Left cardiac atrium (tissue), 4 donors: ENCODE data around the gene RMDN3. TPM values are rescaled to one million over a fixed set of nuclear protein-coding genes. Genes with fewer than 3 reads are reported as not detected.

Experiments used
- ATAC-seq, 2 donors: fragments of 200-7000 bp; cut with Tn5 transposase; one replicate each; pipeline ENCODE4 v1.9.1; 2020; ENCODE audit warnings: mild to moderate bottlenecking in 2 of 2, moderate library complexity in 2 of 2
- DNase-seq: peaks from one replicate; pipeline ENCODE4 v3.0.0-alpha.2; 2020
- intact Hi-C, 2 donors: fragments of 100-400 bp; cut with DNase I; formaldehyde crosslinking; loops; one replicate each; pipeline versions ENCODE4 v1.14.1 to v1.15.1; 2022 to 2023
- total RNA-seq, 2 donors: library from RNA; stranded (reverse); fragmentation: NEBNext Ultra II Directional; extraction: Animal tissue kit (Norgen Biotek cat#: 25700); gene quantifications; one replicate each; pipeline ENCODE4 v1.2.1, GENCODE V29; 2021
- donor health status: DM: no; HTN: yes; CAD: no.
- donor health status: DM: no; HTN: yes; CAD: no; lungs with severe emphysema.
- donor health status: DM: yes; HTN: yes; CAD: no.
- donor health status: Dilated cardiomyopathy.

Gene RMDN3
- total RNA-seq, 2 donors from 2014 or later = 20.7 to 23.8 TPM

DNA sequence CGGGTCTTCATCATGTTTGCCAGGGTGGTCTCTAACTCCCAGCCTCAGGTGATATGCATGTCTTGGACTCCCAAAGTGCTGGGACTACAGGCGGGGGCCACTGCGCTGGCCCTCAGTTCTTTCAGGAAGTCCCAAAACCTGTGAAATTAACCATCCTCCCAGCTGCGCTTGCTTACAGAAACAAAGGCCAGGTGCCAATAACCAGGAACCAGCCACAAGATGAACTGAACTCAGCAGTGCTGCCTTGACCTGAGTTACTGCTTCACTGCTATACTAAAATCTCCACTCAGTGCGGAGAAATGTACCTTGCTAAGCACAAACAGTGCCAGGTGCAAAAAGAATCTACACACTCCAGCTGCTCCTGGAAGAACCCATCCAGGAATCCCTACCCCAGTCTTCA lies 4.9 kb upstream of the RMDN3 start:
- intact Hi-C loops = no loop called here
- DNase-seq = no peak
- ATAC-seq = no peak

DNA sequence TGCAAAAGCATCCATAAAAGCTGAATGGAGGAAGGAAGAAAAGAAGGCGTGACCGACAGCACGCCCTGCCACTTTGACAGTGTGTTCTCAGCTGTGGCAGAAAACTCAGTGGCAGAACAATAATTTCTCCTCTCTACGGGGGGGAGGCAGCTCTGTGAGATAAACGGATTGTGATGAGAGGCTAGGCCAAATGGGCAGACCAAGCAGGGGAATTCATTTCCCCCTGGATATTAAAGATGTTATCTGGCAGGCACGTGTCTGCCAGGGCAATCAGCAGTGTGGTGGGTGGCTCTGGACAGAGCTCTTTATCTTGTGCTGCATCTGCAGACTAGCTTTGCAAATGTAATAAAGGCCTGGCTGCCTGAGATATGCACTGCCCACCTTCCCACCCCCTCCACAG lies 1.9 kb upstream of the RMDN3 start:
- intact Hi-C loops = no loop called here
- ATAC-seq (no peak), DNase-seq (no peak)

DNA sequence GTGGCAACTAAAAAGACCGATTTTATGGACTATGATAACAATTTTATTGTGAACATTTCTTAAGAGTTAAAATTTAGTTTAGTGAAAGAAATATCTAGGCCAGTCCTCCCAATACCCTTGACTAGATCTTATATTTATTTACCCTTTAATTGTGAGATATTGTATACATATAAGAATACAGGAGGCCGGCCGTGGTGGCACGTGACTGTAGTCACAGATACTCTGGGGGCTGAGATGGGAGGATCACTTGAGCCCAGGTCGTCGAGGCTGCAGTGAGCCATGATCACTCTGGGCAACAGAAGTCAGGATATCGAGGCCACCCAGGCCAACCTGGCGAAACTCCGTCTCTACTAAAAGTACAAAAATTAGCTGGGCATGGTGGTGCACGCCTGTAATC lies 756 bp upstream of the RMDN3 start:
- ATAC-seq (no peak), DNase-seq (no peak)
- intact Hi-C loops = no loop called here

DNA sequence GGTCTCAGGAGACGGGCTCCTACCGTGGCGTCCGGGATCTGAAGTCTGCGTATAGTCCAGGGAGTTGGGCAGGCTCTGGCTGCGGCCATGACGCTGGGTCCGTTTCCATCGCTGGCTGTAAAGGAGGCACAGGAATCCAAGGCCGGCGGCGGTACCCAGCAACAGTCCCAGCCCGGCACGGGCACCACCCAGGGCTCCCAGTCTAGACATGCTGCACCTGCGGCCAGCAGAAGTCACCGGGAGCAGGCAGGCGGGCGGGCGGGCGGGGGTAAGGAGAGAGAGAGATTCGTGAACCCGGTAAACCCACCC lies 526 bp downstream of the RMDN3 start:
- intact Hi-C loops = no loop called here
- ATAC-seq (peak; percentile 42 to 53), DNase-seq (no peak)

DNA sequence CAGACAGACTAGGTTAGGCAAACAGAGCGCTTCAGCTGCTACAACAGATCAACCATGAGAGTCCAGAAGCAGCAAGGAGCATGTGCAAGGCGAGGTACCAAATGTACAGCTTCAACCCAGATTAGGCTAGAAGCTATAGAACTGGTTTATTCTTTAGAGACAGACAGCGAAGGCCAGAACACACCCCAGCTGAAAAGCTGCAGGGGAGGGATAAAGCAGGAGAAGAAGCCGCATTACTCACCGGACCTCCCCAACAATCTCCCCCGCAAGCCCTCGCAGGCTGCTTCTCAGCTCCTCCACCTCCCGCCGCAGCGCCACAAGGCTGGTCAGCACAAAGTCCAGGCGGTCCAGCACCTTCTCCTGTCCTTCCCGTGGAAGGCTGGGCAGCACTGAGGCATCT lies 3.3 kb downstream of the RMDN3 start:
- ATAC-seq (no peak), DNase-seq (no peak)
- intact Hi-C loops = no loop called here

DNA sequence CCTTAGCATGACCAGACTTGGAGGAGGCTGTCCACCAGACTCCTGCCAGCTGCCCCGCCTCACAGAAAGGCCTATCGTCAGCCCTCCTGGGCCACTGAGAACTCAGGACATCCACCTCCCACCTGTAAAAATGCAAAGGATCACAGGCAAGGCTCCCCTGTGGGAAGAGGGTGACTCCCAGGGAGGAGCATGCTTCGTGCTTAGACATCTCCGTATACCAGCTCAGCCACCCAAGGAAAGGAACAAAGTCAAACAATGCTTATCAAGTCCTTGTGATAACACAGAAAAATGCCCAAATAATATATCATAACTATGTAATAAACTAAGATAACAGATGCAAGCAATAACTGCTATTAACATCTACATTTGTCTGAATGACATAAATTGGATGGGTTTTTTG lies 4.2 kb downstream of the RMDN3 start:
- intact Hi-C loops = no loop called here
- no peak for ATAC-seq
- no peak for DNase-seq

DNA sequence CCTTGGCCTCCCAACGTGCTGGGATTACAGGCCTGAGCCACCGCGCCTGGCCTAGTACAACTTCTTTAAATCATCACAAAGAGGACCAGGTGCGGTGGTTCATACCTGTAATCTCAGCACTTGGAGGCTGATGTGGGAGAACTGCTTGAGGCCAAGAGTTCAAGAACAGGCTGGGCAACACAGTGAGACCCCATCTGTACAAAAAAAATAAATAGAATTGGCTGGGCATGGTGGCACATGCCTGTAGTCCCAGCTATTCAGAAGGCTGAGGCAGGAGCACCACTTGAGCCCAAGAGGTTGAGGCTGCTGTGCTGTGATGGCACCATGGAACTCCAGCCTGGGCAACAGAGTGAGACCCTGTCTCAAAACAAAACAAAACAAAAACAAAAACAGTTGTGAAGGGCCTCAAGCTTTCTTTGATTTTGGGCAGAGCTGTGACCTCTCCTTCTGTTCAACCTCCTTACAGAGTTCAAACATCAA lies 5.9 kb downstream of the RMDN3 start:
- no peak for DNase-seq
- intact Hi-C loops = no loop called here
- ATAC-seq = no peak

DNA sequence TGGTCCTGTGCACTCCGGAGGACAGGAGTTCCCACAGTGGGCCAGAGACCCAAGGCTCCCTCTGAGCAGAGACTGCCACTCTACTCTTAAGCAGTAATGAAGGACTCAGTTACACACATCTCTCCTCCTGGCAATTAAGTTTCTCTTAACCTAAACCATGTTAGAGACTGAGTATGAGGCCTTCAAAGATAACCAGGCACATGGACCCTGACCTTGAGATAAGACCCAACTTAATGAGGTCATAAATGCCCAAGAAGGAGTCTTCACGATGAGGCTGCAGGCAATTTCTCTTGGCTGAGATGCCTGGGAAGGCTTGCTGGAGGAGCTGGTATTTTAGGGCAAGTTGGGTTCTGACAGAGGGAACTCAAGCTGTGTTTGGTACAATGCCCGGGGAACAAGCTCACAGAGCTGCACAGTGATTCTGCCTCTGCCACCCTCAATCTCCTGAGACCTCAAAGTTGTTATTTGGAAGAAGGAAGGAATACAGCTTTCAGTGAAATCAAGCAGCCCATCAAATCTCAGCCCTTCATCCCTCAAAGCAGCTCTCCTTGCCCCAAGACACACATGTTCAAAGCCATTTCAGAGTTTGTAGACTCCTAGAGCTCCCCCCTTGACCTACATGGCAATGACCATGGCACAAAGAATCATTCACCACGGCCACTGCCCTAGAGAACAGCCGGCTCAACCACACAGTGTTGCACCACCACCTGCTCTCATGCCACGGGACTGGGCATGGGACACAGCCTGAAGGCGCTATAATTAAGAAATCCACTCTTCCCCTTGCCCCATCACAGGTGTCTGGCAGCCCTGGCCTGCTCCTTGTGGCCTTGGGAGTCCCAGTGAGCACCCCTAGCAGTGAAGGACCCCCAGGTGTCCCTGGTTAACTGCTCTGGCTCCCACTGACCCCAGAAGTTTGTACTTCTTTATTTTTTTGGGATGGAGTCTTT lies 7.1 kb downstream of the RMDN3 start:
- ATAC-seq (peak in 1 of 2 donors; percentile 81), DNase-seq (no peak)
- intact Hi-C loops = no loop called here

DNA sequence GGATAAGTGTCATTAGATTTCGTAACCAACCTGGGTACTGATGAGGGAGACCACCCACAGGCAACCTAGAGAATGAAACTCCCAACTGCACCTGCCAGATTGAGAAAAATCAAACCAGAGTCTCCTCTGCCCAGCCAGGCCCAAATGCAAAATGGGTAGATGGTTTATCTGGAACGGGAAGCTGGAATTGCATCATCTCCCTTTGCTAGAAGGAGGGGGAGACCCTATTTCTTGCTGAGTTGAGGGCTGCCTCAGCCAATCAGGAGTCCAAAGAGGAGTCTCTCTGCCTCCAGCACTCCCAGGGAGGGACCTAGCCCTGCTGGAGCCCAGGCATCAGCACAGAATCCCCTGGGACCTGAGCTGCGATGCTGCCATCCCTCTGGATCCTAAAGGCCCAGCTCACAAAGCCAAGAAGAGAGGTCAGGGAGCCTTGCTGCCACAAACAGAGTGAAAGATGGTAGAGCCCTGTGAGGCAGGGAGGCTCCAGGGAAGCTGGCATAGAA lies 8.1 kb downstream of the RMDN3 start:
- intact Hi-C loops = no loop called here

DNA sequence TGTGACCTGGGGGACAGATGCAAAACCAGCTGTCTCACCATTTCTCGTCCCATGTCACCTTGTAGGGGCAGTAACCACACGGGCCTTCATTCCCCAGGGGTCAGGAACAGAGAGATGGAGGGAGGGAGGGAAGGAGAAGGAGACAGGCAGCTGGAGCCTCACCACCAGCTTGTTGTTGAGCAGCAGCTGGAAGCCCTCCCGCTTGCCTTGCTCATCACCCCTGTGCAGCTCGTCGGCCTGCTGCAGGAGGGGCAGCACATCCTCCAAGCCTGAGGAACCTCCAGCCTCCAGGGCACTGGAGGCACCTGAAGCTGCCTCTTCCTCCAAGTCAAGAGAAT lies 10.3 kb downstream of the RMDN3 start:
- no peak for ATAC-seq

More for the DNA sequence above, 8.1 kb downstream of the RMDN3 start:
- ATAC-seq (peak in 1 of 2 donors; percentile 10), DNase-seq (peak; percentile 30)

DNA sequence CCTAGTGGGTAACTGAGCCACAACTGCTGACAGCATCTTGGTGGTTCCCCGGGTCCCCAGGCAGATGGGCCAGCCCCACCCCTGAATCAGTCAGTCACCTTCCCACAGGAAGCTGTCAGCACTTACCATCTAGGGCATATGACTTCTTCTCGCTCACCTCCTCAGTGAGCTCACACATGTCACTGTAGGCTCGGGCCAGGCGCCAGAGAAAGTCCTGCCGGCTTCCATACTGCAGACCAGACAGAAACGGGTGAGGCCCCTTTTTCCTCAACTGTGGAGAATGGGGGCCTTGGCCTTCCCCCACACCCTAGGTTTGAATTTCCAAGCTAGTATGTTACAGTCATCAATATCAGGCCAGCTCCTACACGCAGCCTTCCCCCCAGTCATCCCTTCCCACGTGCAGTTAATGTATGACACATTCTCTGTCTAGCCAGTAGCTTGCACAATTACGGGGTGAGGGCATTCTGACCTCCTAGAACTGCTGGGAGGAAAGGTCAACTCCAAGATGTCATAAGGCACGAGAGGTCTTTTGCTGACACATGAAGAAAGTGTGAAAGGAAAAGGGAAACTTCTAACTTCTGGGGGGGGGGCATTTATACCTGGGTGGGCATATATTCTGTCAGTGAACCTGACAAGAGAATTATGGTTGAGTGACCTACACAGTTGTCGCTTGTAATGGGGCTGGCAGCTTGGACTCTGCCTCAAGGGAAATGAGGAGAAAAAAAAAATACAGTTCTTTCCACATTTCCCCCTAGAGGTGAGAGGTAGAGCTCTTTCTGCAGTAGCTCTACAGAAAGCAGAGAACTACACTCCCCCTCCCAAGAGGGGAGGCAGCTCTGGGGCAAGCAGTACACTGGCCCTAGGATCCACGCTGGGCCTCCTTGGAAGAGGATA lies 10.9 kb downstream of the RMDN3 start:
- intact Hi-C loops = no loop called here
- peak; percentile 45 for DNase-seq
- ATAC-seq = peak; percentile 41 to 86

More for the DNA sequence above, 10.3 kb downstream of the RMDN3 start:
- intact Hi-C loops = no loop called here
- no peak for DNase-seq

DNA sequence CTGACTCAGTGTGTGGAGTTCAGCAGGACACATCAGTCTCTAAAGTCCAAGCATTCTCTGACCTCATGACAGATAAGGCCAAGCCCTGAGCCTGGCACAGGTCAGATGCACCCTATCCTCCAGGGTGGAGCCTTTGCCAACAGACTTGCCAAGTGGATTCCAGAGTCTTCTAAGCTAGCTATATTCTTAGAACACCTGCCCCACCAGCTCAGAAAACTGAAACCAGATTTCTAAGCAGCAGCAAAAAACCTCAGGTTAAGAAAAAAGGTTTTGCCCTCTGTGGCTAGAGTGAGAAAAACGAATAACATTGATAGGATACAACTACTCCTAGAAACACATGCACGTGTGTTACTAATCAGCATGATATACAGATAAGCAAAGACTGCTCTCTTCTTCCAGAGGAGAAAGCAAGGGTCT lies 11.6 kb downstream of the RMDN3 start:
- peak in 1 of 2 donors; percentile 10 for ATAC-seq
- intact Hi-C loops = no loop called here

DNA sequence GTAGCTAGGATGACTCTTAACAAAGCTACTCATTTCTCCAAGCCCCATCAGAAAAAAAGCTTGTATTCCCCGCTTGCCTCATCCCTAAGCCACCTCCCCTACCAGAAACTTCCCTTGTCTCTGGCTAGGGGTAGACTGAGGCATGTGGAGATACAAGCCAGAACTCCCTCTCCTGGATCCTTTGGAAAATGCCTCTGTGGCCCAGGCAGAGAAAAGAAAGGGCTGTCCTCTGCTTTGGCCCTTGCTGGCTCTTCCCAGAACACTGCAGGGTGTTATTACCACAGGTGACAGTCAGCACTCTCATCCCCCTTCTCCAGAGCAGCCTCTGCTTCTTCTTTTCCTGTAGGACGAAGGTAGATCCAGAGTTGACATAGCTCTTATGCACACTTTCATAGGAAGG lies 15.2 kb downstream of the RMDN3 start:
- ATAC-seq (no peak), DNase-seq (no peak)
- intact Hi-C loops = no loop called here

More for the DNA sequence above, 11.6 kb downstream of the RMDN3 start:
- DNase-seq = no peak

DNA sequence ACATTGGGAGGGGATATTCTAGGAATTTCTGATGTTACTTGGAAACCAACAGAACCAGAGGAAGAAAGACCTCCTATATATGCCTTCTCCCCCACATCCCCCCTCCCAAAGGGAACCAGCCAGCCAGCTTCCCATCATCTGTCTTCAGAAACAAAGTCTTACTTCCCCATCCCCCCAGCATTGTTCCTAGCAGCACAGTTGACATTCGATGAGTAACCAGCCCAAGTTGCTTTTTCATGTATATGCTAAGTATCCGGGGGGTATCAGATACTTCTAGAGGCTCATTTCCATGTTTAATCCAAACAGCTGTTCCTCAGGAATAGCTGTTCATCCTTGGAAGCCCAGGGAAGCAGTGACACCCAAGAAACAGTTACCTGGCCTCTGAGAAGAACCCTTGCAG lies 16.0 kb downstream of the RMDN3 start:
- intact Hi-C loops = no loop called here
- no peak for DNase-seq
- ATAC-seq = no peak

DNA sequence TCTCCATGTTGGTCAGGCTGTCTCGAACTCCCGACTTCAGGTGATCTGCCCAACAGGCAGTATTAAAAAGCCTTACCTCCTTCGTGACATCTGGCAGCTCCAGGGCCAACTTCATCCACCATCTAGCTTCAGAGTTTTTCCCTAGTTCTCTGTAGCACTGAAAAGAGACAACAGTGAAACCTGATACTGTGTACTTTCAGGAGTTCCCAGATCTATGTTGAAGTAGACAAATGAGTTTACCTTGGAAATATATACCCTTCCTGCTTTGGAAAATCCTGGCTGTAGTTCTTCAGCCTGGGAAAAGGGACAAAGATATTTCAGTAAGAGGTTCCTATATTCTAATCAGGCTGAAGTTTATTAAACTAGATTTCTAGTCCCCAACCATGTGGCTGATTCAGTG lies 18.0 kb downstream of the RMDN3 start:
- DNase-seq (no peak), ATAC-seq (no peak)
- intact Hi-C loops = no loop called here

DNA sequence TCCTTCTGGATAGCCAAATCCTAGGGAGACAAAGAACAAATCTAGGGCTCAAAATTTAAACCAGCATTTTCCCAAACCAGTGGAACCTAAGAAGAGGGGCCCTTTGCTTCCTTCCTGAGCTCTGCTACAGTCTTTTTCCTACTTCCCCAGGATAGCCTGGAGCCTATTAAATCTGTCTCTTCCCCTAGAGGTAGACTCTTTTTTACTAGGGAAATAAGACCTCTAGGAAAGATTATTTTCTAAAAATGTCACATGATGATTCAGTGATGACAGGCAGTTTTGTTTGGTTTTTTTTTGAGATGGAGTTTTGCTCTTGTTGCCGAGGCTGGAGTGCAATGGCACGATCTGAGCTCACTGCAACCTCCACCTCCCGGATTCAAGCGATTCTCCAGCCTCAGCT lies 18.5 kb downstream of the RMDN3 start:
- intact Hi-C loops = no loop called here
- no peak for ATAC-seq

DNA sequence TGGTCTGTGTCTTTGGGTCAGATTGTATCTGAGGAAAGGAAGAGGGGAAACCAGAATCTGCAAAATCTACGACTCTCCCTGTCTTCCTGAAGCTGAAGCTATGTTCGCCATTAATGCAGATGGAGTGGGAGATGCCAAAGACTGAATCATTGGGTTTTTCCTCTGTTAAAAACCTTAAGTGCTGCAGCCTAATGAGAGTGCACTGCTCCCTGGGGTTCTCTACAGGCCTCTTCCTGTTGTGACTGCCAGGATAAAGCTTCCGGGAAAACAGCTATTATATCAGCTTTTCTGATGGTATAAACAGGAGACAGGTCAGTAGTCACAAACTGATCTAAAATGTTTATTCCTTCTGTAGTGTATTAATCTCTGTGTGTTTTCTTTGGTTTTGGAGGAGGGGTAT lies 24.0 kb downstream of the RMDN3 start:
- intact Hi-C loops = no loop called here
- no peak for ATAC-seq
- no peak for DNase-seq

More for the DNA sequence above, 18.5 kb downstream of the RMDN3 start:
- no peak for DNase-seq

DNA sequence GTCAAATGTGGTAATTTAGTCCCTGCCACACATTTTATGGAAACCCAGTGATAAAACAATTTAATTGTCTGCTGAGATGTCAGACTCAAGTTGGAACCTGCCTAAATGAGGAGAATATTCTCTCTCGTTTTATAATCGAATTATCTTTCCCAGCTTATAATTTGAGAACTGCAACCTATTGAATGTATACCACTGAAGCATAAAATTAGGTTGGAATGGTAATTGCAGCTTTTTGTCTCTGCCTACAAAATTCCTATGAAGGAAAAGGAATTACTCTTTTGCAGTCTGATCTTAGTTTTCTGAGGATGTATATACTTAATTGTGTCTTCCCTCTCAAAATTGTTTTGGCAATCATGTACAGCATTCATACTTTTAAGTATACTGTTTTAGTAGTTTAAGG lies 31.1 kb downstream of the RMDN3 start:
- intact Hi-C loops = no loop called here
- no peak for DNase-seq

DNA sequence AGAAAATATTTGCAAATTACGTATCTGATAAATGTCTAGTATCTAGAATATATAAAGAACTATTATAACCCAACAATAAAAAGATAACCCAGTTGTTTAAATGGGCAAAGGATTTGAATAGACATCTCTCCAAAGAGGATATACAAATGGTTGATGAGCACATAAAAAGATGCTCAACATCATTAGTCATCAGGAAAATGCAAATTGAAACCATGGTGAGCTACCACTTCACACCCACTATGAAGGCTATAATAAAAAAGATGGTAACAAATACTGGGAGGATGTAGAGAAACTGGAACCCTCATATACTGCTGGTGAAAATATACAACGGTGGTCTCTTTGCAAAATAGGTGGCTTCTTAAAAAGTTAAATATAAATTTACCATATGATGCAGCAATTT lies 32.1 kb downstream of the RMDN3 start:
- DNase-seq = no peak
- no peak for ATAC-seq
- intact Hi-C loops = no loop called here

More for the DNA sequence above, 31.1 kb downstream of the RMDN3 start:
- ATAC-seq = no peak

DNA sequence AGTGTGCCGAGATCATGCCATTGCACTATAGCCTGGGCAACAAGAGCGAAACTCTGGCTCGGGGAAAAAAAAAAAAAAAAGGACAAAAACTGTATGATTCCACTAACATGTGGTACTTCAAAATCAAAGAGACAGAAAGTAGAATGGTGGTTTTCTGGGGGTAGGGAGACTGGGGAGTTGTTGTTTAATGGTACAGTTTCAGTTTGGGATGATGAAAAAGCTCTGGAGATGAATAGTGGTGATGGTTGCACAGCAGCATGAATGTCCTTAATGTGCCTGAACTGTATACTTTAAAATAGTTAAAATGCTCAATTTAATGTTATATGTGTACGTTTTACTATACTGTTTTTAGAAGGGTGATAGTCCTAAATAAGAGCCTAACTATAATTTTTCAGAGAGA lies 32.7 kb downstream of the RMDN3 start:
- DNase-seq (no peak), ATAC-seq (no peak)
- intact Hi-C loops = no loop called here
